Ovary (tissue), 9 donors: ENCODE data around the gene IRX5. TPM values are rescaled to one million over a fixed set of nuclear protein-coding genes. Genes with fewer than 3 reads are reported as not detected.

Experiments used
- DNase-seq, 5 donors: peaks; one replicate each; pipeline ENCODE4 v3.0.0-alpha.2; 2019 to 2020
- H3K27ac ChIP-seq, 2 donors: fragments of 200-600 bp; one replicate each; pipeline versions ENCODE4 v1.5.1 to v1.8.0; 2019 to 2022
- H3K27me3 ChIP-seq: fragments of 200-600 bp; one replicate; pipeline ENCODE4 v1.8.0; 2022
- H3K36me3 ChIP-seq: fragments of 200-600 bp; sonication (generic); one replicate; pipeline ENCODE4 v1.5.1; 2019
- H3K4me1 ChIP-seq: one replicate; pipeline ENCODE4 v1.8.1; 2013; ENCODE audit warnings: mild to moderate bottlenecking, moderate library complexity; ENCODE audit not compliant: insufficient read depth
- H3K4me3 ChIP-seq: fragments of 200-600 bp; sonication (generic); one replicate; pipeline ENCODE4 v1.5.1; 2017
- H3K9me3 ChIP-seq, 2 donors: fragments of 200-600 bp in 1 of 2; sonication (generic) in 1 of 2; one replicate each; pipeline versions ENCODE4 v1.5.1 to v1.8.1; 2013 to 2019; ENCODE audit warnings: mild to moderate bottlenecking in 1 of 2, moderate library complexity in 1 of 2
- EP300 ChIP-seq: sonication (generic); formaldehyde crosslinking; IDR thresholded peaks from one replicate; pipeline ENCODE4 v1.6.1; 2017; ENCODE audit warnings: antibody characterized with exemption
- POLR2A ChIP-seq: fragments of 450-650 bp; IDR thresholded peaks from one replicate; pipeline ENCODE4 v1.6.1; 2017; ENCODE audit warnings: antibody characterized with exemption, mild to moderate bottlenecking, moderate library complexity
- WGBS, 3 donors: extraction: QIAGEN DNeasy Blood & Tissue Kit in 1 of 3; methylation state at CpG; one replicate each; pipeline versions ENCODE4 v1.1.5 to v1.1.7; 2013 to 2017; 5-methylcytosine and 5-hydroxymethylcytosine counted together
- intact Hi-C, 4 donors: fragments of 100-400 bp; cut with DNase I; formaldehyde crosslinking; loops; one replicate each; pipeline versions ENCODE4 v1.11.0 to v1.15.1; 2022 to 2023
- polyA plus RNA-seq, 2 donors: library from polyadenylated mRNA; stranded (reverse); fragments of 200-250 nt in 1 of 2; fragments of 350-450 nt in 1 of 2; fragmentation: Illumina TruSeq in 1 of 2; extraction: RNeasy Lipid Tissue Mini Kit (QIAGEN cat#74804) in 1 of 2; gene quantifications; one replicate each; pipeline ENCODE4 v1.2.3, GENCODE V29; 2013 to 2014
- total RNA-seq, 7 donors: library from RNA; depleted of rRNA in 2 of 7; stranded (reverse); fragments of >200 nt in 2 of 7; fragmentation: NEBNext Ultra II Directional in 3 of 7; extraction: Animal tissue kit (Norgen Biotek cat#: 25700) in 3 of 7; gene quantifications; one replicate each; pipeline versions ENCODE4 v1.1.0 to v1.2.4, GENCODE V29; 2016 to 2023
- TF ChIP-seq, protein P1 (sequence below), 3 donors: fragments of 450-650 bp in 2 of 3; fragments of 200-600 bp in 1 of 3; IDR thresholded peaks; one replicate each; pipeline versions ENCODE4 v1.5.1 to v1.8.0; 2016 to 2022; ENCODE audit warnings: antibody characterized with exemption in 3 of 3, mild to moderate bottlenecking in 1 of 3
- donor health status: DM: no; HTN: no; CAD: no; lungs with moderate emphysema.
- donor health status: DM: no; HTN: no; CAD: no.
- donor health status: Bipolar disorder and iron deficiency.
- donor health status: DM: yes; HTN: yes; CAD: no.
- donor health status: DM: no; HTN: no; CAD: no.
- donor health status: DM: yes; HTN: yes; CAD: no.

The IRX5 gene
- total and polyA plus RNA-seq, 9 donors, result 0.35 to 9.7 (median 0.88) TPM

DNA sequence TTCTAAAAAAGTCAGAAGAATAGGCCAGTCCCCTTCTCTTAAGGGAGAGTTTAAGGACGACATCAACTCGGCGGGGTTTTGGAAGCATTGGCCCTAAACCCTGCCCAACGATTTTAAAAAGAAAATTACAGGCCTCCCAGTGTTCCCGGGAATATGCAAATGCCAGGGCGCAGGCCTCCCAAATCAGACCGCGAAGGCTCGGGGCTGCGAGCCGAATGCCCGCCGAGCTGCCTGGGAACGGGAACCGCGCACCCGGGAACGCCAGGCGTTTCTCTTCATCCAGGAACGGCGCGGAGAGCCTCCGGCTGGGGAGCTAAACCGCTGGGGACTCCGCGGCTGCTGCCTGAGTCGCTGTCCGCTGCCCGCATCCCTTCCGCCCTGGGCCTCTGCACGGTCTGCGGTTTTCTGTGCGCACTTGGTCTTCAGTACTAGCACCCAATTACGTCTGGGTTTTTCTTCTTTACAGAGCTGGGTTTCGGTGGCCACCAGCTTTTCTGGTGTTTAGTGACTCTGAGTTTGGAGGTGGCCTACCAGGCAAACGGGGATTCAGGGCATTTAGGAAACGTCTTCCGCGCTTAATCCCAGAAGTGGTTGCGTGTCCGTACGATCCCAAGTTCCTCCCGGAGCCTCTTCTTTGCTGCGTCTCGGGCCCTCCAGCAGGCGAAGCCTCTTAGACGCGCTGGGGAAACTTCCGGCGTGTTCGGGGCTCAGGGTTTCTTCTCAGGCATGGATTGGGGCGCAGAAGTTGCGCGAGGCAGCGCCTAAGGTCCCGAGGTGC, 5.7 kb downstream of the IRX5 start:
- intact Hi-C loops, result loop anchor here in 1 of 4 donors (10.0 kb wide), 1 partner anchor 652 kb away; the partner anchor contains the start of gene IRX3
- Histone ChIP-seq H3K4me3 (no peak overlapping the region), H3K36me3 (no peaks in the 10 kb centered on the region), H3K27me3 (no peaks in the 10 kb centered on the region), H3K9me3 (no peaks in the 10 kb centered on the region), H3K27ac (no peak overlapping the region), H3K4me1 (peaks cover 4% of the 10 kb centered on the region)
- 13 to 32% (median 15%) methylated on average over 54 to 56 of the region's 56 CpGs for WGBS, 3 donors
- no peak for DNase-seq
- TF ChIP-seq EP300 (no peak), POLR2A (no peak)
- TF ChIP-seq, protein P1, sequence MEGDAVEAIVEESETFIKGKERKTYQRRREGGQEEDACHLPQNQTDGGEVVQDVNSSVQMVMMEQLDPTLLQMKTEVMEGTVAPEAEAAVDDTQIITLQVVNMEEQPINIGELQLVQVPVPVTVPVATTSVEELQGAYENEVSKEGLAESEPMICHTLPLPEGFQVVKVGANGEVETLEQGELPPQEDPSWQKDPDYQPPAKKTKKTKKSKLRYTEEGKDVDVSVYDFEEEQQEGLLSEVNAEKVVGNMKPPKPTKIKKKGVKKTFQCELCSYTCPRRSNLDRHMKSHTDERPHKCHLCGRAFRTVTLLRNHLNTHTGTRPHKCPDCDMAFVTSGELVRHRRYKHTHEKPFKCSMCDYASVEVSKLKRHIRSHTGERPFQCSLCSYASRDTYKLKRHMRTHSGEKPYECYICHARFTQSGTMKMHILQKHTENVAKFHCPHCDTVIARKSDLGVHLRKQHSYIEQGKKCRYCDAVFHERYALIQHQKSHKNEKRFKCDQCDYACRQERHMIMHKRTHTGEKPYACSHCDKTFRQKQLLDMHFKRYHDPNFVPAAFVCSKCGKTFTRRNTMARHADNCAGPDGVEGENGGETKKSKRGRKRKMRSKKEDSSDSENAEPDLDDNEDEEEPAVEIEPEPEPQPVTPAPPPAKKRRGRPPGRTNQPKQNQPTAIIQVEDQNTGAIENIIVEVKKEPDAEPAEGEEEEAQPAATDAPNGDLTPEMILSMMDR (IDR thresholded peaks at IDR 0.05), result no peak

DNA sequence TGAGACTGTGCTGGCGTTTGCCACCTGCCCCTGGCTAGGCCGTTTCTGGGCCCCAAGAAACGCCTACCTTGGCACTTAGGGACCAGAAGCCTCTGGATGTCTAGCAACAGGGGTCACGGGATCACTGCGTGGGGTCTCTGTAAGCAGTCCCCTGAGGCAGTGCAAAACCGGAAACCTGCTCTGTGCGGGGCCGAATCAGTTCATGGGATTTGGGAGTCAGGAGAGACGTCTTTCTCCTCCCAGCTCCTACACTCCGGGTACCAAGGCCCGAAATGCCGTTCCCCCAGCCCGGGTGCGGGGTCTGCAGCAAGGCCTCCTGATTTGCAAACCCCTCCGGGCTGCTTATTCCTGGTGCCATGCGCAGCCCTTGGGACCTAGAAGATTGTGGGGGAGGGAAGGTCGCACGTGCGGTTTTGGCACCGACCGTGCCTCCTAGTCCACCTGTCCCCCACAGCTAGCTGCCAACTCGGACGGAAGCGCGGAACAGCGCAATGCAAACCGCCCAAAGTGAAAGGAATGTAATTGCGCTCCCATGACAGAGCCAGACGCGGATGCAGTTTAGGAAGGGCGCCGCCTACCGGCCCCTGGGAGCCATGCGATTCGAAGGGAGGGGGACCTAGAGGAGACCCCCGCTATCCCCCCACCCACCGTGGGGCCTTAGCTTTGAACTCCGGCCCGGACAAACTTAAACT, 6.5 kb downstream of the IRX5 start:
- Histone ChIP-seq H3K9me3 (no peaks in the 10 kb centered on the region), H3K27me3 (no peaks in the 10 kb centered on the region), H3K4me3 (no peak overlapping the region), H3K27ac (no peak overlapping the region), H3K36me3 (no peaks in the 10 kb centered on the region), H3K4me1 (peaks cover 4% of the 10 kb centered on the region)
- intact Hi-C loops, result loop anchor here in 1 of 4 donors (10.0 kb wide), 1 partner anchor 652 kb away; the partner anchor contains the start of gene IRX3
- no peak for TF ChIP-seq POLR2A
- TF ChIP-seq, protein P1 (IDR thresholded peaks at IDR 0.05), result no peak
- TF ChIP-seq EP300, result no peak
- 4 to 9% (median 5%) methylated on average over 39 of the region's 39 CpGs for WGBS, 3 donors
- DNase-seq, result no peak

DNA sequence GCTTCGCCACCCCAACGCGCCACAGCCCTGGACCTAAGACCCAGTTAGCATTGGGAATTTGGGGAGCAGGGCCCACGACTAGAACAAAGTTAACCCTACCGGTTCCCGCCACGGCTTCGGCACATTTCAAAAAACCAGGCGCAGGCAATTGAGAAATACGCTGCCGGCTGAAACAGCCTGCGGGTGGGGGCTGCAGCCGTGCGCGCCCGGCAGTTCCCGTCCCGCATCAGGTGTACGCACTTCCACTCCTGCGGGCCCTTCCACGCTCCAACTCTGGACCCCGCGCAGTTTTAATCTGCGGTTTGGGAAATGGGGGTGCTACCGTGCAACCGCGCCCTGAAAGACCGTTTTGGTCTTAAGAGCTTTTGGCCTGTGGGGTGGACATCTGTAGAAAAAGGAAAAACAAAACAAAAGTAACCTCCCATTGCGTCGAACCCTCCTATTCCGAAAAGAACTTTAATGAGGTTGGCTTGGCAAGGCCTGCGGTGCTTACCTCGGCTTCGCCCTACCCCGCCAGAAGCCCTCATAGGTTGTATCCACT, 7.1 kb downstream of the IRX5 start:
- H3K4me1 ChIP-seq, result peaks cover 4% of the 10 kb centered on the region
- H3K36me3 ChIP-seq, result no peaks in the 10 kb centered on the region
- no peaks in the 10 kb centered on the region for H3K9me3 ChIP-seq
- TF ChIP-seq, protein P1 (IDR thresholded peaks at IDR 0.05), result no peak
- TF ChIP-seq POLR2A (no peak), EP300 (no peak)
- no peak overlapping the region for H3K4me3 ChIP-seq
- H3K27me3 ChIP-seq, result no peaks in the 10 kb centered on the region
- 9 to 14% (median 11%) methylated on average over 35 of the region's 35 CpGs for WGBS, 3 donors
- no peak overlapping the region for H3K27ac ChIP-seq
- intact Hi-C loops, result loop anchor here in 1 of 4 donors (10.0 kb wide), 1 partner anchor 653 kb away; the partner anchor contains the start of gene IRX3
- no peak for DNase-seq

DNA sequence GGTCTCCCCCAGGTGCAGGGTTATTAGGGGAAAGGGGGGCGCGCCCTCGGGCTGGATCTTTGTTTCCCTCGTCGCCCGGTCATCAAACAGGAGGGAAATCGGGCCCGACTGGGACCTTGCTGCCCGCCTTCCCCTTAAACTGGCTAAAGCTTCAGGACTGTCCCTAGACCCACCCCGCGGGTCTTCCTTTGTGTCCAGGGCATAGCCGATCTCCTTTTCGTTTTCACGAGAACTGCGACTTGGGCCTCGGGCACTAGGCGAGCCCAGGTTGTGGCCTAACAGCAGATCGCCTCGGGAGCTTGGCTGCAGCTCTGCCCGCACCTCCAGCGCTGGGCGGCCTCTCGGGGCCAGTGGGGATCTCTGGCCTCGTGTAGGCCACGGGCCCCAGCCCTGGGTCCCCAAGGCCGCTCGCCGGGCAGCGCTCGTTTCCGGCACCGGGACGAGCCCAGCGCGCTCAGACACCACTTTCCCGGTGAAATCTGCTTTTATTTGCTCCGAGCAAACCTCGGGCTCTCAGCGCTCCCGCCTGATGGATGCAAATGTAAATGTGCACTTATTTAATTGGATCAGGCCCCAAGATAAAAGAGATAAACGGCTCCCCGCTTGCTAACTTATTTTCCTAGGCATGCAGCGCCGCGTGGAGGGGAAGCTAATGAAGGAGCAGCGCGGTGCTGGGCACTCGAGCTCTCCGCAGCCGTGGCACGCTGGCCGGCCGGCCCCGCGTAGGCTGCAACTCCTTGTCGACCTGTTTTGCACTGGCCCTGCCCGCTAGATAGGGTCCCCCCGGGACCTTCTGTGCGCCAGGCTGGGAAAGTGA, 7.8 kb downstream of the IRX5 start:
- WGBS, 3 donors, result 11 to 37% (median 13%) methylated on average over 59 of the region's 59 CpGs
- Histone ChIP-seq H3K27me3 (no peaks in the 10 kb centered on the region), H3K4me3 (no peak overlapping the region), H3K9me3 (no peaks in the 10 kb centered on the region), H3K36me3 (no peaks in the 10 kb centered on the region), H3K4me1 (peaks cover 4% of the 10 kb centered on the region), H3K27ac (no peak overlapping the region)
- intact Hi-C loops, result loop anchor here in 1 of 4 donors (10.0 kb wide), 1 partner anchor 654 kb away; the partner anchor contains the start of gene IRX3
- TF ChIP-seq EP300, result no peak
- no peak for TF ChIP-seq POLR2A
- TF ChIP-seq, protein P1 (IDR thresholded peaks at IDR 0.05), result no peak
- DNase-seq, result no peak
